Loucy (cell line): ENCODE measurements around the gene POMT2.

Experiments
- EZH2phosphoT487 ChIP-seq: fragments of 200-600 bp; IDR thresholded peaks from 2 replicates; pipeline ENCODE4 v1.6.1; 2018; ENCODE audit warnings: antibody characterized with exemption, mild to moderate bottlenecking, moderate library complexity, borderline replicate concordance
- TF ChIP-seq, protein P1 (sequence below): fragments of 200-600 bp; sonication (generic); conservative IDR thresholded peaks from 2 replicates; pipeline ENCODE4 v1.5.1; 2014; ENCODE audit warnings: mild to moderate bottlenecking, antibody characterized with exemption, low read length

DNA sequence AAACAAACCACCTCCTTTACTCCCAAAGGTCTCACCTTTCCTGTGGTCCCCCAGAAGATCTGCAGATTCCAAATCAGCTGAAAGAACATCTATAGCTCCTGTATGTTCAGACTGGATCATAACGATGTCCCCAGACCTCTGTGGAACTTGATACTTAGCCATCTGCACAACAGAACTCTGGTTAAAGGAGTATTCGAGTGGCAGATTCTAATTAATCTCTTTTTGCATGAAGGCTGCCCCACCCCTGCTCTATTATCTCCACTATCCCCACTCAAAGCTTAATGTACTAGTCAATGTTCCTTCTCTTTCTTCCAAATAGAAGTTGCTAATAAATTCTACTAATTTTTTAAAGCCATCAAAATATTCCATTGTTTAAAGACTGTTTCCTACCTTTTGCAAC is 23.0 kb upstream of the POMT2 start:
- TF ChIP-seq, protein P1, sequence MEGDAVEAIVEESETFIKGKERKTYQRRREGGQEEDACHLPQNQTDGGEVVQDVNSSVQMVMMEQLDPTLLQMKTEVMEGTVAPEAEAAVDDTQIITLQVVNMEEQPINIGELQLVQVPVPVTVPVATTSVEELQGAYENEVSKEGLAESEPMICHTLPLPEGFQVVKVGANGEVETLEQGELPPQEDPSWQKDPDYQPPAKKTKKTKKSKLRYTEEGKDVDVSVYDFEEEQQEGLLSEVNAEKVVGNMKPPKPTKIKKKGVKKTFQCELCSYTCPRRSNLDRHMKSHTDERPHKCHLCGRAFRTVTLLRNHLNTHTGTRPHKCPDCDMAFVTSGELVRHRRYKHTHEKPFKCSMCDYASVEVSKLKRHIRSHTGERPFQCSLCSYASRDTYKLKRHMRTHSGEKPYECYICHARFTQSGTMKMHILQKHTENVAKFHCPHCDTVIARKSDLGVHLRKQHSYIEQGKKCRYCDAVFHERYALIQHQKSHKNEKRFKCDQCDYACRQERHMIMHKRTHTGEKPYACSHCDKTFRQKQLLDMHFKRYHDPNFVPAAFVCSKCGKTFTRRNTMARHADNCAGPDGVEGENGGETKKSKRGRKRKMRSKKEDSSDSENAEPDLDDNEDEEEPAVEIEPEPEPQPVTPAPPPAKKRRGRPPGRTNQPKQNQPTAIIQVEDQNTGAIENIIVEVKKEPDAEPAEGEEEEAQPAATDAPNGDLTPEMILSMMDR: no peak
- no peak for TF ChIP-seq EZH2phosphoT487
